Activated naive CD4-positive, alpha-beta T cell treated with anti-CD3 and anti-CD28 coated beads, Interleukin-2, amount 50 U/mL, for 72 hours (primary cell): Measurements from ENCODE around the gene FTCDNL1. TPM values are rescaled to one million over a fixed set of nuclear protein-coding genes. Genes with fewer than 3 reads are reported as not detected.

Source experiments
- ATAC-seq, 2 donors: fragments of 150-1000 bp; cut with Tn5 transposase; 2 replicates each; pipeline ENCODE4 v1.10.0; 2021; ENCODE audit warnings: mild to moderate bottlenecking in 2 of 2, moderate library complexity in 2 of 2
- DNase-seq, 2 donors: peaks; one replicate each; pipeline ENCODE4 v3.0.0; 2021 to 2022; ENCODE audit warnings: low spot score in 2 of 2
- H3K27ac Mint-ChIP-seq, 2 donors: one replicate each; pipeline ENCODE4 v1.8.0; 2022; ENCODE audit warnings: mild to moderate bottlenecking in 2 of 2, mixed read lengths in 2 of 2
- H3K36me3 Mint-ChIP-seq, 2 donors: one replicate each; pipeline ENCODE4 v1.8.0; 2022; ENCODE audit warnings: mixed read lengths in 2 of 2
- H3K9me3 Mint-ChIP-seq, 2 donors: one replicate each; pipeline ENCODE4 v1.8.0; 2022; ENCODE audit warnings: mixed read lengths in 2 of 2
- total RNA-seq, 2 donors: library from RNA; stranded (reverse); gene quantifications; one replicate each; pipeline ENCODE4 v1.2.3, GENCODE V29; 2022

FTCDNL1 gene
- total RNA-seq = 1 to 10 TPM in 1 of 2 donors, under 1 TPM in 1; 0.55 to 3.9 TPM

GRCh38 chr2:199850718-199851500 is at the start of gene FTCDNL1:
FTCDNL1 (minus strand) TSS chr2:199851192; CDS start chr2:199848962, 2,230 bp downstream.
- Mint-ChIP-seq H3K9me3 (no peaks in the 10 kb centered on the region), H3K27ac (peak within 1 kb of the TSS; percentile 79 to 86), H3K36me3 (peaks cover 4 to 5% of the 10 kb centered on the region in 2 donors)
- DNase-seq = peak; percentile 70 to 77
- peak; percentile 96 to 97 for ATAC-seq

GRCh38 chr2:199896617-199897016 is 45.6 kb upstream of the FTCDNL1 start:
- no peak for DNase-seq
- Mint-ChIP-seq H3K9me3 (no peaks in the 10 kb centered on the region), H3K36me3 (no peaks in the 10 kb centered on the region), H3K27ac (no peak overlapping the region)
- ATAC-seq = no peak

- ATAC-seq (no peak), DNase-seq (no peak)
- H3K9me3 Mint-ChIP-seq = no peaks in the 10 kb centered on the region
- no peaks in the 10 kb centered on the region for H3K36me3 Mint-ChIP-seq
- no peak overlapping the region for H3K27ac Mint-ChIP-seq
These were observed 44.4 kb upstream of the FTCDNL1 start for GRCh38 chr2:199895406-199895805.

- DNase-seq (no peak), ATAC-seq (no peak)
- Mint-ChIP-seq H3K9me3 (peaks cover 0 to 11% of the 10 kb centered on the region in 2 donors), H3K27ac (no peak overlapping the region), H3K36me3 (peaks cover 0 to 12% of the 10 kb centered on the region in 2 donors)
These were observed 32.7 kb upstream of the FTCDNL1 start for GRCh38 chr2:199883474-199884212.

GRCh38 chr2:199882667-199883066 is 31.7 kb upstream of the FTCDNL1 start:
- Mint-ChIP-seq H3K36me3 (peaks cover 0 to 12% of the 10 kb centered on the region in 2 donors), H3K9me3 (peaks cover 0 to 11% of the 10 kb centered on the region in 2 donors), H3K27ac (no peak overlapping the region)
- DNase-seq (no peak), ATAC-seq (no peak)

- peaks cover 12 to 13% of the 10 kb centered on the region in 2 donors for H3K9me3 Mint-ChIP-seq
- H3K27ac Mint-ChIP-seq = no peak overlapping the region
- H3K36me3 Mint-ChIP-seq = peaks cover 14 to 16% of the 10 kb centered on the region in 2 donors
- DNase-seq (no peak), ATAC-seq (no peak)
These were observed 24.4 kb upstream of the FTCDNL1 start for GRCh38 chr2:199875400-199875799.

GRCh38 chr2:199874209-199874608 is 23.2 kb upstream of the FTCDNL1 start:
- no peak for DNase-seq
- Mint-ChIP-seq H3K9me3 (peaks cover 12 to 13% of the 10 kb centered on the region in 2 donors), H3K27ac (no peak overlapping the region), H3K36me3 (peaks cover 14 to 16% of the 10 kb centered on the region in 2 donors)
- no peak for ATAC-seq

- Mint-ChIP-seq H3K27ac (no peak overlapping the region), H3K9me3 (peaks cover 12 to 13% of the 10 kb centered on the region in 2 donors), H3K36me3 (peaks cover 14 to 16% of the 10 kb centered on the region in 2 donors)
- ATAC-seq (no peak), DNase-seq (no peak)
These were observed 19.6 kb upstream of the FTCDNL1 start for GRCh38 chr2:199870581-199870980.

- no peak for DNase-seq
- ATAC-seq = no peak
- Mint-ChIP-seq H3K36me3 (peaks cover 9% of the 10 kb centered on the region in 2 donors), H3K9me3 (peaks cover 7 to 9% of the 10 kb centered on the region in 2 donors), H3K27ac (no peak overlapping the region)
These were observed 18.7 kb upstream of the FTCDNL1 start for GRCh38 chr2:199869653-199870052.

- Mint-ChIP-seq H3K27ac (no peak overlapping the region), H3K9me3 (peaks cover 3 to 4% of the 10 kb centered on the region in 2 donors), H3K36me3 (peaks cover 5% of the 10 kb centered on the region in 2 donors)
- DNase-seq (no peak), ATAC-seq (no peak)
These were observed 18.2 kb upstream of the FTCDNL1 start for GRCh38 chr2:199869227-199869541.

- ATAC-seq (no peak), DNase-seq (no peak)
- Mint-ChIP-seq H3K36me3 (no peaks in the 10 kb centered on the region), H3K9me3 (no peaks in the 10 kb centered on the region), H3K27ac (no peak overlapping the region)
These were observed 17.6 kb upstream of the FTCDNL1 start for GRCh38 chr2:199868431-199869226.

- no peak overlapping the region for H3K27ac Mint-ChIP-seq
- no peaks in the 10 kb centered on the region for H3K9me3 Mint-ChIP-seq
- ATAC-seq = no peak
- H3K36me3 Mint-ChIP-seq = no peaks in the 10 kb centered on the region
- no peak for DNase-seq
These were observed 14.9 kb upstream of the FTCDNL1 start for GRCh38 chr2:199865905-199866304.

GRCh38 chr2:199862788-199863187 is 11.8 kb upstream of the FTCDNL1 start:
- no peaks in the 10 kb centered on the region for H3K9me3 Mint-ChIP-seq
- no peaks in the 10 kb centered on the region for H3K36me3 Mint-ChIP-seq
- DNase-seq = no peak
- ATAC-seq = no peak
- no peak overlapping the region for H3K27ac Mint-ChIP-seq

- no peak overlapping the region for H3K27ac Mint-ChIP-seq
- ATAC-seq (no peak), DNase-seq (no peak)
- H3K9me3 Mint-ChIP-seq = no peaks in the 10 kb centered on the region
- no peaks in the 10 kb centered on the region for H3K36me3 Mint-ChIP-seq
These were observed 10.3 kb upstream of the FTCDNL1 start for GRCh38 chr2:199861132-199861774.

- H3K36me3 Mint-ChIP-seq = peaks cover 4 to 5% of the 10 kb centered on the region in 2 donors
- no peak for DNase-seq
- no peak overlapping the region for H3K27ac Mint-ChIP-seq
- ATAC-seq = no peak
- no peaks in the 10 kb centered on the region for H3K9me3 Mint-ChIP-seq
These were observed 4.8 kb upstream of the FTCDNL1 start for GRCh38 chr2:199855812-199856211.

GRCh38 chr2:199851883-199852282 is 891 bp upstream of the FTCDNL1 start:
- H3K27ac Mint-ChIP-seq = no peak overlapping the region
- peaks cover 4 to 5% of the 10 kb centered on the region in 2 donors for H3K36me3 Mint-ChIP-seq
- ATAC-seq (no peak), DNase-seq (no peak)
- H3K9me3 Mint-ChIP-seq = no peaks in the 10 kb centered on the region

- ATAC-seq = no peak
- Mint-ChIP-seq H3K36me3 (peaks cover 4 to 5% of the 10 kb centered on the region in 2 donors), H3K9me3 (no peaks in the 10 kb centered on the region), H3K27ac (peak overlapping the region; percentile 79 to 86)
- DNase-seq = no peak
These were observed 464 bp upstream of the FTCDNL1 start for GRCh38 chr2:199851501-199851810.
